ENCODE data around the gene GABRQ.

The GABRQ gene

GRCh38 chrX:152637649-152638442, at the start of gene GABRQ:
Gene GABRQ (plus strand): TSS chrX:152637895. CDS start chrX:152638203, 308 bp downstream.
- no peak for DNase-seq (ENCODE audit: low read depth)

- DNase-seq (ENCODE audit: low read depth): no peak
Observed at GRCh38 chrX:152588206-152588605, 49.5 kb upstream of the GABRQ start.

GRCh38 chrX:152600853-152601633, 36.7 kb upstream of the GABRQ start:
- DNase-seq (ENCODE audit: low read depth): no peak

- no peak for DNase-seq (ENCODE audit: low read depth)
Observed at GRCh38 chrX:152601848-152602616, 35.7 kb upstream of the GABRQ start.

- DNase-seq (ENCODE audit: low read depth): no peak
Observed at GRCh38 chrX:152614791-152615190, 22.9 kb upstream of the GABRQ start.

- no peak for DNase-seq (ENCODE audit: low read depth)
Observed at GRCh38 chrX:152619897-152620296, 17.8 kb upstream of the GABRQ start.

DNA sequence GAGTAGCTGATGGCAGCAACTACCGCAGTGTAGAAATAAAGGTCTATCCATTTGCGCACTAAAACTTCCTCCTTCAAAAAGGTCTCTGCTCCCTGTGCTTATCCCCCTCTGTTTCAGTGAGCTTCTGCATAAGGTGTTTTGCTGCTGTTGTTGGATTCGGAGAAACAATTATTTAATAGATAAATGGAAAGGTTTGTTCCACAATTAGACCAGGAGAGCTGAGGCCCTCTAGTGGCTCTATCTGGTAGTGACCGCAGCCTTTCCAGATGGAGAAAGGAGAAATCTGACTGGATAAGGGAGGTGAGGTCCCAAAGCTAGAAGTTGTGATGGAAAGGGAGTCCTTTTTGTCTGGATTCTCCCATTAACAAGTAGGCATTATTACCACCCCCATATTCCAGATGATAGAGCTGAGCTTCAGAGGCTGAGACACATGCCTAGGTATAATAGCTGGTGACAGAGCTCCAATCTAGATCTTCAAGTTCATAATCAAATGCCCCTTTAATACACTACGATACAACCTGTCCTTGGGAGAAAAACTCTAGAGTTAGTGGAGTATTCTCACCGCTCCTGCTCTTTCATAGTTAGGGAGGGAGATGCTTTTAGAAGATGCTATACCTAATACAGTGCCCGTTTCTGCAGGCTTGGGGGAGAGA, 5.1 kb upstream of the GABRQ start:
- no peak for DNase-seq (ENCODE audit: low read depth)

- DNase-seq (ENCODE audit: low read depth): no peak
Observed at GRCh38 chrX:152635941-152636340, 1.8 kb upstream of the GABRQ start.

DNA sequence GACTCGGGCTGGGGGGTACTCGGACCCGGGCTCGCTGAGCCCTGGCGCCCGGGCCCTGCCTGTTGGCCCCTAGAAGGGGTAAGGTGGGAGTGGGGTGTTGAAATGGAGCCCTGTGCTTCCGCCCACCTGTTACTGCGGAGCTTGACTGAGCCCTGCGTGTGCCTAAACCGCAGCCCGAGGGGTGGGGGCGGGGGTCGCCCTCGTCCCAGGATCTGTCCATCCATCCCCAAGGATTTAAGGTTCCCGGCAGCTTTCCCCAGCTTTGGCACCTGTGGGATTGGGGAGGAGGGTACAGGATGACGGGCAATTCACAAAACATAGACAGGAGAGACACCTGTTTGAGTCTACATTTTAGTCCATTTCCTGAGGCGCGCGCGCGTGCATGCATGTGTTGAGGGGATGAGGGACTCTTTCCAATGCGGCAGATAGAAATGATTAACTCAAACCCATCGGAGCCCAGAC, 779 bp downstream of the GABRQ start:
- no peak for DNase-seq (ENCODE audit: low read depth)

DNA sequence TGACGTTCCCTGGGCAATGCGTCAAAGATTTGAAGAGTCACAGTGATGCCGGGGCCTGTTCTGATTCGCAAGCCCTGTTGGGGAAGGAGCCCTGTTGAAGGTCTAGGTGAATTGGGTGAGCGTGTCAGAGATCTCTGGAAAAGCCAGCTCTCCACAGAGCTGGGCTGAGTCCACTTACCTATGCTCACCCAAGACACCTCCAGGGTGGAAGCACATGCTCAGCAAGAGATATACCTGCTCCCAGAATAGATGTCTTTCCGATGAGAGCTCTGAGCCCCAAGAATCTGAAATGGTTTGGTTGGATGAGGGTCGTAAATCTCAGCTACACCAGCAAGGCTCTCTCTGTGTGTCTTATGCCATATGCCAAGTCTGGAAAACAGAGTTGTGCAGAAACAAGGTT, 1.7 kb downstream of the GABRQ start:
- DNase-seq (ENCODE audit: low read depth): no peak

DNA sequence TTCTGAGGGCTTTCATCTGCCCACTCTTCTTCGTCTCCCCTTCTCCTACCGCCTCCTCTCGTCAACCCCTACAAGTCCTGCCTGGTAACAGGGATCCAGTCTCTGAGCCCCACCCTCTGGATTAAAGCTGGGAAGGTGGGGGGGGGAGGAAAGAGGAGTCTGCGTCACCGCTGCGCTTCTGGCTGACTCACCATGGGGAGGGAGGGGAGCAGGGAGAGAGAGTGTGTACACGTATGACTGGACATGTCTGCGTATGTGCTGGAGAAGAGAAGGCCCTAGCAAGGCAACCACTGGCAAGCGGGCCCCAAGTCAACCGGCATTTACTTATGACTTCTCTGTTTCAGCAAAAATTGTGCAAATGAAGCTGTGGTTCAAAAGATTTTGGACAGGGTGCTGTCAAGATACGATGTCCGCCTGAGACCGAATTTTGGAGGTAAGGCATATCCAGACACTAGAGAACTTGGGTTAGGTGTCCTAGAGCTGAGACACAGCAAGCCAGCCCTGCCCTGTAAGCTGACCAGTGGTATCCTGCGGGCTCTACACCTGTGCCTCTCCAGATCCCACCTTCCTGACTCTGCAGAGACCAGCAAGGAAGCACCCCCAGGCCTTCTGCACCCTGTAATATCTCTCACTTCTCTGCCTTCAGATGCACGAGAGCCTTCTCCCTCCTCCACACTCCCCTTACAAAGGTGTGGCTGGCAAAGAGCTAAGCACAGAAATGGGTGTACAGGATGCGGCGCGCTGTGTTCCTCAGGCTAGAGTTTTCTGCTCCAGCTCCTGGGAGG, 2.5 kb downstream of the GABRQ start:
- no peak for DNase-seq (ENCODE audit: low read depth)

DNA sequence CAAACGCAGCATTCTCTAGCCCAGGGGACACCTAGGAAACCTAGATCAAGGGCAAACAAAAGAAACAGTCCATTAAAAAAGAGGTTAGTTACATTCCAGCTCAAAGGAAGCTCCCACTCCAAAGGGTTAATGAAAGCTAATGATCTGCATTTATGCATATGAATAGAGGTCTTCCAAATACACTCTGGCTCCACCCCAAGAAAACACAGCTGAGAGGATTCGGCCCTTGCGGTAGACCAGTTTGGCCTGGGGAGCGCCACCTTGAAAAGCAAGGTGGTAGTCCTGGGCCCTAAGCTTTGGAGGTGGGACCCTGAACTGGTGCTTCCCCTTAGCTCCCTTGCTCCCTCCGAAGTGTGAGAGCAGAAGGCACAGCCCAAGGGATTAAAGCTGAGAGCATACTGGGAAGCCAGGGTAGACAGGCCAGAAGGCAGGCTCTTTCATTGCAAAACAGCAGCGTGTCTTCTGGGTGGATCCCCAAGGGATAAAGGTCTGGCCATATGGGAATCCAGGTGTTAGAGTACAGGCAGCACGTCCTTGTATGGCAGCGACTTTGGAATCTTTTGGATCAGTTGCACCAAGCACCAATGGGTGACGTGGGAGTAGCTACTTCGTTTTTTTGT, 3.7 kb downstream of the GABRQ start:
- no peak for DNase-seq (ENCODE audit: low read depth)

- DNase-seq (ENCODE audit: low read depth): no peak
Observed at GRCh38 chrX:152641996-152642395, 4.3 kb downstream of the GABRQ start.

DNA sequence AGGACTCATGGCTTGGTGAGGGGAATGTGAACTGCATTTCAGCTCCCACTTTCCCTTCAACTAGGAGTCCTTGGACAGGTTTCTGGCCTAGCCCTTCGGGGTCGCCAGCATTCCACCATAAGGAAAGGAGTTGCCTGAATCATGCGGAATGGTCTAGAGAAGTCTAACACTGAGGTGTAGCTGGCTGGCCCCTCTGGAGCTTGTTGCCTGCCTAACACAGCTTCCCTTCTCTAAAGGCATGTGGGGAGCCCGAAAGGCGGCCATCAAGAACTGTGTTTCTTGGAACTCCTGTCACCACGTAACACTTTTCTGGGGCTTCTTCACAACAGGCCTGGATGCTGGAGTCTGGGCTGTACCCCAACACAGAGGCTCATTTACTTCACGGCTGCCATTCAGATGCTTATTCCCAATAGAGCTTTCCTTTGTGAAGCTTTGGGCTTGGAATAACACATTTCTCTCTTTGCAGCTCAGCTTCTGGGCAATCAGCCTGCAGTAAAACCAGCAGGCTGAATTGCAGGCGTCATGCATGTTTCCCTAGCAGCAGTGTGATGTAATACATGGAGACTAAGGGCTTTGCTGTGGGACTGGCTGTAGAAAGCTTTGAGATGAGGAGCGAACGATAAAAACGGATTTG, 5.4 kb downstream of the GABRQ start:
- DNase-seq (ENCODE audit: low read depth): no peak

DNA sequence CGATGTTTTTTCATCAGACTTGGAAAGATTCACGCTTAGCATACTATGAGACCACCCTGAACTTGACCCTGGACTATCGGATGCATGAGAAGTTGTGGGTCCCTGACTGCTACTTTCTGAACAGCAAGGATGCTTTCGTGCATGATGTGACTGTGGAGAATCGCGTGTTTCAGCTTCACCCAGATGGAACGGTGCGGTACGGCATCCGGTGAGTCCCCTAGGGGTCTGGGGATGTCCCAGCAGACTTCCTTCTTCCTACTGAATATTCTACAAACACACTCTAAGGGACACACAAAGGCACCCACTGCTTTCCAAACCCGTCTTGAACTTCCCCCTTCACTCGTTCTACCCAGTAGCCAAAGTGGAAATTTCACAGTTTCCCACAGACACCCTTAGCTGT, 9.3 kb downstream of the GABRQ start:
- no peak for DNase-seq (ENCODE audit: low read depth)

DNA sequence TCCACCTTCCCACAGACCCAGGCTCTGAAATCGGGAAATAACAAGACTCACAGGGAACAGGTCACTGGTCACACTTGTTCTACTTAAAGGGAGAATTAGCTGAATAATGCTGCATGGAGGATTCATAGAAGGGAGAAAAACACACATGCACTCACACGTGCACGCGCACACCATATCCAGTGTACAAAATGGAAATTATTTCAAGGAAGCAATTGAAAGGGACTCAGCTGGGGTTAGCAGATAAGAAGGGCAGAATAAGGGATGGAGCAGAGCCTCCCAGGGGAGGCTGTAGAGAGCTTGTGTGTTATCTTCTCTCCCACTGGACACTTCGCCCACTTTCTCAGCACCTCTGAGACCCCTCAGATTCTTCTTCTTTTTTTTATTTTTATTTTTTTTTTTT, 10.3 kb downstream of the GABRQ start:
- no peak for DNase-seq (ENCODE audit: low read depth)

- DNase-seq (ENCODE audit: low read depth): no peak
Observed at GRCh38 chrX:152652060-152652459, 14.4 kb downstream of the GABRQ start.

GRCh38 chrX:152652467-152652866, 14.8 kb downstream of the GABRQ start:
- DNase-seq (ENCODE audit: low read depth): no peak

GRCh38 chrX:152656087-152656486, 18.4 kb downstream of the GABRQ start:
- no peak for DNase-seq (ENCODE audit: low read depth)

GRCh38 chrX:152656890-152657289, 19.2 kb downstream of the GABRQ start:
- no peak for DNase-seq (ENCODE audit: low read depth)

Data from stimulated activated CD8-positive, alpha-beta memory T cell treated with anti-CD3 and anti-CD28 coated beads, Interleukin-15, amount 100 ng/mL, for 1 hour (primary cell).